ENCODE results near the gene SREBF1.

DNA sequence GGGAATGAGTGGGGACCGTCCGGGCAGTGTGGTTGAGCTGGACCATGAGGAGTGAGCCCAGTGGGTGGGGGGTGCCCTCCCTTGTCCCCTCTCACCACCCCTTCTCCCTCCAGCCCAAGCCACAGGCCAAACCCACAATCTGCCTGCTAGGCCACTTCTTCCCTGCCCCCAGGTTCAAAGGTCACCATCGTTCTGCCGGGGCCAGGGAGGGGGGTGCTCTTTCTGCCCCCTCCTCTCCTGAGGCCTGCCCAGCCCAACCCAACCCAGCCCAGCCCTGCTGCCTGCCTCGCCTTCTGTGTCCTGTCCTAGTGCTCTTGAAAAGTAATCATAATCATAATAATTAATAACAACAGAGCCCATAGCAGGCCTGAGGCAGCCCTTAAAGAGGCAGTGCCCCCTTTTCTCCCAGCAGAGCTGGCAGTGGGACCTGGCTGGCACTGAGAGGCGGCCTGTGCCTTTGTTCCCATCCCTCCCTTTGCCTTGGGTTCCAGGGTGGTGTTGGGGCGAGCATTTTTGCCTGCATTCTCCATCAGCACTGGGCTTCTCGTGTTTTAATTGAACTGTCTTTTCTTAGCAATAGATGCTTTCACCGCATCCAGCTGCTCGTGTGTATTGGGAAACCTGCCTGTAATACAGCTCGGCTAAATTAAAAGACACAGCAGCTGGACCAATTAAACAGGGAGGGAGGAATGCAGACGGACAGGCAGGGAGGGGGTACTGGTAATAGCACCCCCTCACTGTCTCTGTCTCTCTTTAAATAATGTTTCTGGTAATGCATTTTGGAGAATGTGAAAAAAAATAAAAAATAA lies 46.8 kb downstream of the SREBF1 start:
- TF ChIP-seq, protein P1, sequence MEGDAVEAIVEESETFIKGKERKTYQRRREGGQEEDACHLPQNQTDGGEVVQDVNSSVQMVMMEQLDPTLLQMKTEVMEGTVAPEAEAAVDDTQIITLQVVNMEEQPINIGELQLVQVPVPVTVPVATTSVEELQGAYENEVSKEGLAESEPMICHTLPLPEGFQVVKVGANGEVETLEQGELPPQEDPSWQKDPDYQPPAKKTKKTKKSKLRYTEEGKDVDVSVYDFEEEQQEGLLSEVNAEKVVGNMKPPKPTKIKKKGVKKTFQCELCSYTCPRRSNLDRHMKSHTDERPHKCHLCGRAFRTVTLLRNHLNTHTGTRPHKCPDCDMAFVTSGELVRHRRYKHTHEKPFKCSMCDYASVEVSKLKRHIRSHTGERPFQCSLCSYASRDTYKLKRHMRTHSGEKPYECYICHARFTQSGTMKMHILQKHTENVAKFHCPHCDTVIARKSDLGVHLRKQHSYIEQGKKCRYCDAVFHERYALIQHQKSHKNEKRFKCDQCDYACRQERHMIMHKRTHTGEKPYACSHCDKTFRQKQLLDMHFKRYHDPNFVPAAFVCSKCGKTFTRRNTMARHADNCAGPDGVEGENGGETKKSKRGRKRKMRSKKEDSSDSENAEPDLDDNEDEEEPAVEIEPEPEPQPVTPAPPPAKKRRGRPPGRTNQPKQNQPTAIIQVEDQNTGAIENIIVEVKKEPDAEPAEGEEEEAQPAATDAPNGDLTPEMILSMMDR (IDR thresholded peaks at IDR 0.05) = no peak
- no peak for TF ChIP-seq POLR2A (IDR thresholded peaks at IDR 0.05)
